Measurements from ENCODE around the gene MUC4. TPM values are rescaled to one million over a fixed set of nuclear protein-coding genes. Genes with fewer than 3 reads are reported as not detected.
"Not testable (repeated sequence)": the region's sequence is repeated elsewhere in the genome, so short reads cannot be mapped to it uniquely, and the experiment has no call there.

The MUC4 gene
- total RNA-seq, 1 donor from 2014 or later = not detected

- Histone ChIP-seq H3K9me3 (no peaks in the 10 kb centered on the region), H3K36me3 (peaks cover 3 to 33% of the 10 kb centered on the region in 2 donors), H3K27me3 (no peaks in the 10 kb centered on the region), H3K27ac (no peak overlapping the region), H3K4me3 (no peak overlapping the region), H3K4me1 (no peaks in the 10 kb centered on the region)
- no peak for DNase-seq (ENCODE audit: low spot score in 2 of 2)
- no peak for TF ChIP-seq CTCF (IDR thresholded peaks at IDR 0.05)
- intact Hi-C loops (cut with DNase I) = no loop called here
Measured at GRCh38 chr3:195727606-195728195, 84.0 kb downstream of the MUC4 start.

- DNase-seq (ENCODE audit: low spot score in 2 of 2); H3K4me3 ChIP-seq; H3K27me3 ChIP-seq; intact Hi-C loops (cut with DNase I); H3K9me3 ChIP-seq; H3K4me1 ChIP-seq; H3K27ac ChIP-seq: not testable (repeated sequence)
- H3K36me3 ChIP-seq = peaks cover 0 to 19% of the 10 kb centered on the region in 2 donors
Measured at GRCh38 chr3:195725916-195726740, 85.6 kb downstream of the MUC4 start.

GRCh38 chr3:195724363-195724762 is 87.4 kb downstream of the MUC4 start:
- H3K9me3 ChIP-seq; H3K36me3 ChIP-seq; intact Hi-C loops (cut with DNase I); H3K4me3 ChIP-seq; H3K4me1 ChIP-seq; DNase-seq (ENCODE audit: low spot score in 2 of 2); H3K27me3 ChIP-seq; H3K27ac ChIP-seq: not testable (repeated sequence)

GRCh38 chr3:195722996-195723345 is 88.8 kb downstream of the MUC4 start:
- H3K27me3 ChIP-seq; H3K4me1 ChIP-seq; H3K36me3 ChIP-seq; DNase-seq (ENCODE audit: low spot score in 2 of 2); intact Hi-C loops (cut with DNase I); H3K27ac ChIP-seq; H3K9me3 ChIP-seq; H3K4me3 ChIP-seq: not testable (repeated sequence)

- H3K4me1 ChIP-seq; H3K27ac ChIP-seq; H3K4me3 ChIP-seq; intact Hi-C loops (cut with DNase I); DNase-seq (ENCODE audit: low spot score in 2 of 2); H3K27me3 ChIP-seq; H3K36me3 ChIP-seq; H3K9me3 ChIP-seq: not testable (repeated sequence)
Measured at GRCh38 chr3:195722139-195722995, 89.4 kb downstream of the MUC4 start.

GRCh38 chr3:195720831-195721506 is 90.8 kb downstream of the MUC4 start, which contains the start of gene MUC20:
Gene MUC20, plus strand, starts transcription at chr3:195720978. Its CDS starts 30 bp downstream, at chr3:195721008.
- H3K4me1 ChIP-seq; H3K36me3 ChIP-seq; H3K4me3 ChIP-seq; intact Hi-C loops (cut with DNase I); DNase-seq (ENCODE audit: low spot score in 2 of 2); H3K27ac ChIP-seq; H3K9me3 ChIP-seq; H3K27me3 ChIP-seq: not testable (repeated sequence)

GRCh38 chr3:195719514-195720254 is 92.0 kb downstream of the MUC4 start:
- H3K4me1 ChIP-seq; H3K27ac ChIP-seq; DNase-seq (ENCODE audit: low spot score in 2 of 2); H3K4me3 ChIP-seq; H3K27me3 ChIP-seq; intact Hi-C loops (cut with DNase I); H3K9me3 ChIP-seq: not testable (repeated sequence)
- H3K36me3 ChIP-seq = peaks cover 6 to 13% of the 10 kb centered on the region in 2 donors

- TF ChIP-seq CTCF (IDR thresholded peaks at IDR 0.05) = no peak
- H3K27me3 ChIP-seq = no peaks in the 10 kb centered on the region
- no peak overlapping the region for H3K27ac ChIP-seq
- intact Hi-C loops (cut with DNase I) = no loop called here
- H3K4me3 ChIP-seq = no peak overlapping the region
- no peaks in the 10 kb centered on the region for H3K9me3 ChIP-seq
- H3K4me1 ChIP-seq = no peaks in the 10 kb centered on the region
- H3K36me3 ChIP-seq = peaks cover 10 to 19% of the 10 kb centered on the region in 2 donors
- DNase-seq (ENCODE audit: low spot score in 2 of 2) = no peak
Measured at GRCh38 chr3:195718477-195718984, 93.2 kb downstream of the MUC4 start.

Data from ascending aorta (tissue), 2 donors.